DOHH2 (cell line): ENCODE measurements around the gene ZNF684.
"Not testable (repeated sequence)": the region's sequence is repeated elsewhere in the genome, so short reads cannot be mapped to it uniquely, and the experiment has no call there.

Source experiments
- H3F3A ChIP-seq: fragments of 200-600 bp; sonication (generic), shearing (Covaris generic); 2 replicates; pipeline ENCODE4 v1.6.0; 2016; ENCODE audit warnings: antibody characterized with exemption, mild to moderate bottlenecking; ENCODE audit not compliant: control insufficient read depth, insufficient read depth
- H3K27ac ChIP-seq: fragments of 200-600 bp; sonication (generic); 2 replicates; pipeline ENCODE4 v1.5.1; 2014; ENCODE audit warnings: low read depth, mild to moderate bottlenecking, low read length, moderate library complexity
- H3K27me3 ChIP-seq: fragments of 200-600 bp; sonication (generic); 2 replicates; pipeline ENCODE4 v1.6.1; 2014; ENCODE audit warnings: mild to moderate bottlenecking, low read length, mixed read lengths; ENCODE audit not compliant: control insufficient read depth
- H3K36me3 ChIP-seq: fragments of 200-600 bp; sonication (generic); 2 replicates; pipeline ENCODE4 v1.6.1; 2014; ENCODE audit warnings: mild to moderate bottlenecking, low read length, moderate library complexity, mixed read lengths; ENCODE audit not compliant: control insufficient read depth
- H3K4me1 ChIP-seq: fragments of 200-600 bp; sonication (generic); 2 replicates; pipeline ENCODE4 v1.6.1; 2014; ENCODE audit warnings: mild to moderate bottlenecking, low read length, mixed read lengths; ENCODE audit not compliant: control insufficient read depth
- H3K4me2 ChIP-seq: fragments of 200-600 bp; sonication (generic); 2 replicates; pipeline ENCODE4 v1.6.0; 2014; ENCODE audit warnings: mild to moderate bottlenecking, low read length, moderate library complexity
- H3K4me3 ChIP-seq: fragments of 200-600 bp; sonication (generic); 2 replicates; pipeline ENCODE4 v1.5.1; 2014; ENCODE audit warnings: mild to moderate bottlenecking, low read length, mixed read lengths
- H3K79me2 ChIP-seq: fragments of 200-600 bp; sonication (generic); 2 replicates; pipeline ENCODE4 v1.6.1; 2014; ENCODE audit warnings: mild to moderate bottlenecking, low read length, mixed read lengths; ENCODE audit not compliant: control insufficient read depth
- H3K9me2 ChIP-seq: fragments of 200-600 bp; sonication (generic); replicated peaks from 2 replicates; pipeline ENCODE4 v1.6.1; 2014; ENCODE audit warnings: mild to moderate bottlenecking, low read length, mixed read lengths; ENCODE audit not compliant: control insufficient read depth
- H3K9me3 ChIP-seq: fragments of 200-600 bp; sonication (generic); 2 replicates; pipeline ENCODE4 v1.6.1; 2014; ENCODE audit warnings: antibody characterized with exemption, low read length, mixed read lengths; ENCODE audit not compliant: control insufficient read depth, insufficient read depth
- H4K20me1 ChIP-seq: fragments of 200-600 bp; sonication (generic); 2 replicates; pipeline ENCODE4 v1.6.0; 2014; ENCODE audit warnings: low read depth, mild to moderate bottlenecking, antibody characterized with exemption, low read length, moderate library complexity; ENCODE audit not compliant: control insufficient read depth, insufficient read depth
- EZH2phosphoT487 ChIP-seq: fragments of 200-600 bp; sonication (generic); IDR thresholded peaks from 2 replicates; pipeline ENCODE4 v1.6.1; 2017; ENCODE audit warnings: borderline replicate concordance, mild to moderate bottlenecking, antibody characterized with exemption, low read length, moderate library complexity, mixed read lengths
- TF ChIP-seq, protein P1 (sequence below): fragments of 200-600 bp; sonication (generic); IDR thresholded peaks from one replicate; pipeline ENCODE4 v1.5.1; 2014; ENCODE audit warnings: antibody characterized with exemption, mild to moderate bottlenecking, low read depth, low read length; ENCODE audit not compliant: poor library complexity, severe bottlenecking

The ZNF684 gene

DNA sequence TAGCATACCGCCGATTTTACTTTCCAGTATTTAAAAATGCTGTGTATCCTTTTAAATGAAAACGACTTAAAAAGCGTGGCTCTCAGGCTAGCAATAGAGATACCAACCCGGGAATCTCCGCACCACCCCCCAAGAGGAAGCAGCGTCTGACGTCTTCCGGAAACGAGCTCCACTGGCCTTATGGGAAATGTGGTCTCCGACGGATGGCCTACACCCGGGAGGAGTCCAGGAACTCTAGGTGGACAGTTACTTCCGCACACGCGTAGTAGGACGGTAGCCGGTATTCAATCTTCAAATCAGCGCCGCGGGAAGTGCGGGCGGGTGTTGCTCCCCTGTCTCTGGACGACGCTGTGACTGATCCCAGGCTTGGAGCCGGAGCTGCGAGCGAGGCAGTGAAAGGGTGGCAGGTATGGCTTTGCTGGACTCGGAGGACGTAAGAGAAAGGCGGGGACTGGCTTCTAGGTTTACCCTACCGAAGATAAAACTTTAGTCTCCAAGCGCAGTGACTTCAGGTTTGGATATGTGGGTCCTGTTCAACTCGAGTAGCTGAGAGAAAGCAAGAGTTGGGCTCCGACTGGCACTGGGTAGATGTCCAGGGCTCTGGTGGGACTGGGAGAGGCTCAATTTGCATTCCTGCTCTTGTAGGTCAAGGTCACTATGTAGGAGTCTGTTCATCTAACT is at the start of gene ZNF684:
Gene ZNF684, plus strand, starts transcription at position 257 of the 681 bp plus-strand sequence. CDS start 1,530 bp downstream, outside the sequence.
- peak within 1 kb of the TSS; percentile 85 for H3K4me2 ChIP-seq
- peaks cover 4% of the 10 kb centered on the region for H3F3A ChIP-seq
- H3K27me3 ChIP-seq, result no peaks in the 10 kb centered on the region
- H3K4me1 ChIP-seq, result peaks cover 20% of the 10 kb centered on the region
- peak within 1 kb of the TSS; percentile 29; the same call in 1 of the 2 replicates for H3K27ac ChIP-seq
- peaks cover 12% of the 10 kb centered on the region for H3K79me2 ChIP-seq
- peak within 1 kb of the TSS; percentile 84 for H3K4me3 ChIP-seq
- TF ChIP-seq, protein P1, sequence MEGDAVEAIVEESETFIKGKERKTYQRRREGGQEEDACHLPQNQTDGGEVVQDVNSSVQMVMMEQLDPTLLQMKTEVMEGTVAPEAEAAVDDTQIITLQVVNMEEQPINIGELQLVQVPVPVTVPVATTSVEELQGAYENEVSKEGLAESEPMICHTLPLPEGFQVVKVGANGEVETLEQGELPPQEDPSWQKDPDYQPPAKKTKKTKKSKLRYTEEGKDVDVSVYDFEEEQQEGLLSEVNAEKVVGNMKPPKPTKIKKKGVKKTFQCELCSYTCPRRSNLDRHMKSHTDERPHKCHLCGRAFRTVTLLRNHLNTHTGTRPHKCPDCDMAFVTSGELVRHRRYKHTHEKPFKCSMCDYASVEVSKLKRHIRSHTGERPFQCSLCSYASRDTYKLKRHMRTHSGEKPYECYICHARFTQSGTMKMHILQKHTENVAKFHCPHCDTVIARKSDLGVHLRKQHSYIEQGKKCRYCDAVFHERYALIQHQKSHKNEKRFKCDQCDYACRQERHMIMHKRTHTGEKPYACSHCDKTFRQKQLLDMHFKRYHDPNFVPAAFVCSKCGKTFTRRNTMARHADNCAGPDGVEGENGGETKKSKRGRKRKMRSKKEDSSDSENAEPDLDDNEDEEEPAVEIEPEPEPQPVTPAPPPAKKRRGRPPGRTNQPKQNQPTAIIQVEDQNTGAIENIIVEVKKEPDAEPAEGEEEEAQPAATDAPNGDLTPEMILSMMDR, result no peak
- no peak for TF ChIP-seq EZH2phosphoT487
- no peaks in the 10 kb centered on the region for H4K20me1 ChIP-seq
- H3K9me3 ChIP-seq, result no peaks in the 10 kb centered on the region; the same call in 1 of the 2 replicates
- H3K36me3 ChIP-seq, result peaks cover 17% of the 10 kb centered on the region
- H3K9me2 ChIP-seq, result no peaks in the 10 kb centered on the region

DNA sequence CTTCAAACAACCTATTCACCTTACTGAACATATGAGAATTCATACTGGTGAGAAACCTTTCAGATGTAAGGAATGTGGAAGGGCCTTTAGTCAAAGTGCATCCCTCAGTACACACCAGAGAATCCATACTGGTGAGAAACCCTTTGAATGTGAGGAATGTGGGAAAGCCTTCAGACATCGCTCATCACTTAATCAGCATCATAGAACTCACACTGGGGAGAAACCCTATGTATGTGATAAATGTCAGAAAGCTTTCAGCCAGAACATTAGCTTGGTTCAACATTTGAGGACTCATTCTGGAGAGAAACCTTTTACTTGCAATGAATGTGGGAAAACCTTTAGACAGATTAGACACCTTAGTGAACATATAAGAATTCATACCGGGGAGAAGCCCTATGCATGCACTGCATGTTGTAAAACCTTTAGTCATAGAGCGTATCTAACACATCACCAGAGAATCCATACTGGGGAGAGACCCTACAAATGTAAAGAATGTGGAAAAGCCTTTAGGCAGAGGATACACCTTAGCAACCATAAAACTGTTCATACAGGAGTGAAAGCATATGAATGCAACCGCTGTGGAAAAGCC is 36.0 kb upstream of the ZNF684 start:
- H3K27ac ChIP-seq, result no peak overlapping the region
- H3K36me3 ChIP-seq, result peaks cover 61% of the 10 kb centered on the region
- H3K27me3 ChIP-seq, result no peaks in the 10 kb centered on the region
- no peaks in the 10 kb centered on the region for H3K4me1 ChIP-seq
- H3K79me2 ChIP-seq, result peaks cover 3% of the 10 kb centered on the region; the same call in 1 of the 2 replicates
- H3K4me2 ChIP-seq, result no peak overlapping the region
- H3K9me2 ChIP-seq, result no peaks in the 10 kb centered on the region
- TF ChIP-seq EZH2phosphoT487, result no peak
- TF ChIP-seq, protein P1, result no peak
- no peak overlapping the region for H3K4me3 ChIP-seq
- H3F3A ChIP-seq, result no peaks in the 10 kb centered on the region
- no peaks in the 10 kb centered on the region for H4K20me1 ChIP-seq
- peaks cover 27% of the 10 kb centered on the region for H3K9me3 ChIP-seq

DNA sequence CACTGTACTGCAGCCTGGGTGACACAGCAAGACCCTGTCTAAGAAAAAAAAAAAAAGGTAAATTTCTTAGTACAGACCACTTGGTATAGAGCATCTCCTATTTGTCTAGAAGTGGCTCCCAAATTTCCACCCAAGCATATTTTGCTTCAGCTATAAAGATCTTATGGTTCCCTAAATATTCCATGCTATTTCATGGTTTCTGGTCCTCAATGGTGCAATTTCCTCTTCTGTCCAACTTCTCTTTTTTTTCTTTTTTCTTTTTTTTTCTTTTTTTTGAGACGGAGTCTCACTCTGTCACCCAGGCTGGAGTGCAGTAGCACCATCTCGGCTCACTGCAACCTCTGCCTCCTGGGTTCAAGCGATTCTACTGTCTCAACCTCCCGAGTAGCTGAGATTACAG is 28.8 kb upstream of the ZNF684 start:
- H3K79me2 ChIP-seq, H3K27me3 ChIP-seq, H3K4me2 ChIP-seq, H3K27ac ChIP-seq, H3F3A ChIP-seq, H3K9me2 ChIP-seq, H3K4me1 ChIP-seq, H3K4me3 ChIP-seq, H4K20me1 ChIP-seq: not testable (repeated sequence)
- Histone ChIP-seq H3K9me3 (peaks cover 16% of the 10 kb centered on the region; the same call in 1 of the 2 replicates), H3K36me3 (peaks cover 15% of the 10 kb centered on the region)

DNA sequence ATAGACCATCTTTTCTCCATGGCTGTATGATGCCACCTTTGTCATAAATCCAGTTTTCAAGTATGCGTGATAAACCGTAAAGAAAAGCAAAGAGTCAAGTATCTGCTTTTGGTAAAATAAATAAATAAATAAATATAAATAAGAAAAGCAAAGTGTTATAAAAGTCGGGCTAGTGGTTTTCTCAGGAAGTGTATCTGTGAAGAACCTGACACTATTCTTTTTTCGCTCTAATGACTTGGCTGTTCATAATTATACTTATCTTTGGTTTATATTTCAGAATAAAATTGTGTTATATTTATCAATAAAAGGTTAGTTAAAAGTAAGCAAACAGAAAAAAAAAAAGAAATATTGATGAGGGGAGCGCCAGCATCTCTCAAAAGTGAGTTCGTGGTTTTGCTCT is 23.5 kb upstream of the ZNF684 start:
- Histone ChIP-seq H3K9me2 (no peaks in the 10 kb centered on the region), H3K4me2 (peak overlapping the region; percentile 98), H3K9me3 (peaks cover 9% of the 10 kb centered on the region; the same call in 1 of the 2 replicates), H3K4me1 (peaks cover 20% of the 10 kb centered on the region), H4K20me1 (no peaks in the 10 kb centered on the region), H3K27me3 (no peaks in the 10 kb centered on the region), H3F3A (peaks cover 3% of the 10 kb centered on the region; the same call in 1 of the 2 replicates), H3K79me2 (peaks cover 28% of the 10 kb centered on the region), H3K36me3 (peaks cover 12% of the 10 kb centered on the region), H3K27ac (peak overlapping the region; percentile 52), H3K4me3 (peak overlapping the region; percentile 97)
- TF ChIP-seq EZH2phosphoT487, result no peak
- TF ChIP-seq, protein P1, result no peak
